NCI-H1105 (cell line): Measurements from ENCODE around the gene SPOUT1.

Experiments
- DNase-seq: peaks from one replicate; lab custom pipeline; 2025; lab: John Stamatoyannopoulos, UW

Gene SPOUT1

GRCh38 chr9:128836509-128837145, 7.0 kb upstream of the SPOUT1 start:
- no peak for DNase-seq

GRCh38 chr9:128835246-128836210, 5.9 kb upstream of the SPOUT1 start:
- DNase-seq, result no peak

GRCh38 chr9:128833696-128834095, 4.1 kb upstream of the SPOUT1 start:
- no peak for DNase-seq

GRCh38 chr9:128828719-128829452, 708 bp downstream of the SPOUT1 start:
- DNase-seq, result no peak

- DNase-seq, result no peak
Measured at GRCh38 chr9:128828267-128828666, 1.3 kb downstream of the SPOUT1 start.

GRCh38 chr9:128825923-128826700, 3.5 kb downstream of the SPOUT1 start:
- no peak for DNase-seq

- no peak for DNase-seq
Measured at GRCh38 chr9:128824911-128825310, 4.7 kb downstream of the SPOUT1 start.

GRCh38 chr9:128823903-128824406, 5.6 kb downstream of the SPOUT1 start:
- DNase-seq, result no peak

- DNase-seq, result no peak
Measured at GRCh38 chr9:128823362-128823902, 6.2 kb downstream of the SPOUT1 start.

GRCh38 chr9:128822407-128823042, 7.1 kb downstream of the SPOUT1 start:
- no peak for DNase-seq

GRCh38 chr9:128821584-128822406, 7.8 kb downstream of the SPOUT1 start:
- DNase-seq, result no peak

GRCh38 chr9:128820665-128821583, 8.7 kb downstream of the SPOUT1 start:
- DNase-seq, result no peak

- DNase-seq, result peak; percentile 52
Measured at GRCh38 chr9:128819716-128820664, 9.6 kb downstream of the SPOUT1 start.

GRCh38 chr9:128818839-128819715, 10.5 kb downstream of the SPOUT1 start:
- peak; percentile 29 for DNase-seq

GRCh38 chr9:128818099-128818838, 11.3 kb downstream of the SPOUT1 start, which contains the start of gene ENDOG:
Gene ENDOG, plus strand, starts transcription at chr9:128818500. Its CDS starts 185 bp downstream, at chr9:128818685.
- DNase-seq, result peak; percentile 94

GRCh38 chr9:128810873-128811272, 18.7 kb downstream of the SPOUT1 start:
- DNase-seq, result no peak
